GM10847 (cell line): ENCODE data around the gene BICRA.

Experiments
- POLR2A ChIP-seq: IDR thresholded peaks from 2 replicates; pipeline ENCODE4 v1.6.1; 2011; ENCODE audit not compliant: insufficient read length; ENCODE audit errors: extremely low read depth

Gene BICRA

GRCh38 chr19:47598407-47599349, 10.3 kb upstream of the BICRA start:
- TF ChIP-seq POLR2A, result no peak

- peak; percentile 88 for TF ChIP-seq POLR2A
These were observed 8.4 kb upstream of the BICRA start for GRCh38 chr19:47600246-47601179.

- TF ChIP-seq POLR2A, result no peak
These were observed 7.6 kb upstream of the BICRA start for GRCh38 chr19:47601180-47601904.

GRCh38 chr19:47603706-47604565, 5.0 kb upstream of the BICRA start:
- TF ChIP-seq POLR2A, result no peak

GRCh38 chr19:47607564-47608073, 1.3 kb upstream of the BICRA start:
- no peak for TF ChIP-seq POLR2A

GRCh38 chr19:47608074-47608918, 638 bp upstream of the BICRA start:
- peak; percentile 74 for TF ChIP-seq POLR2A

- TF ChIP-seq POLR2A, result no peak
These were observed 1.3 kb downstream of the BICRA start for GRCh38 chr19:47609906-47610894.

- TF ChIP-seq POLR2A, result no peak
These were observed 2.0 kb downstream of the BICRA start for GRCh38 chr19:47610902-47611301.

GRCh38 chr19:47613165-47614020, 4.5 kb downstream of the BICRA start:
- no peak for TF ChIP-seq POLR2A

GRCh38 chr19:47614021-47614295, 5.0 kb downstream of the BICRA start:
- TF ChIP-seq POLR2A, result no peak

- no peak for TF ChIP-seq POLR2A
These were observed 5.6 kb downstream of the BICRA start for GRCh38 chr19:47614559-47614958.
